C4-2B (cell line): ENCODE data around the gene PFKFB4.

Source experiments
- H3K27ac ChIP-seq: fragments of 450-650 bp; 2 replicates; pipeline ENCODE4 v1.5.1; 2017
- ZFX ChIP-seq: fragments of 450-650 bp; IDR thresholded peaks from 2 replicates; pipeline ENCODE4 v1.6.1; 2017
- TF ChIP-seq, protein P1 (sequence below): fragments of 450-650 bp; conservative IDR thresholded peaks from 2 replicates; pipeline ENCODE4 v1.5.1; 2017; ENCODE audit warnings: mild to moderate bottlenecking

PFKFB4 gene

DNA sequence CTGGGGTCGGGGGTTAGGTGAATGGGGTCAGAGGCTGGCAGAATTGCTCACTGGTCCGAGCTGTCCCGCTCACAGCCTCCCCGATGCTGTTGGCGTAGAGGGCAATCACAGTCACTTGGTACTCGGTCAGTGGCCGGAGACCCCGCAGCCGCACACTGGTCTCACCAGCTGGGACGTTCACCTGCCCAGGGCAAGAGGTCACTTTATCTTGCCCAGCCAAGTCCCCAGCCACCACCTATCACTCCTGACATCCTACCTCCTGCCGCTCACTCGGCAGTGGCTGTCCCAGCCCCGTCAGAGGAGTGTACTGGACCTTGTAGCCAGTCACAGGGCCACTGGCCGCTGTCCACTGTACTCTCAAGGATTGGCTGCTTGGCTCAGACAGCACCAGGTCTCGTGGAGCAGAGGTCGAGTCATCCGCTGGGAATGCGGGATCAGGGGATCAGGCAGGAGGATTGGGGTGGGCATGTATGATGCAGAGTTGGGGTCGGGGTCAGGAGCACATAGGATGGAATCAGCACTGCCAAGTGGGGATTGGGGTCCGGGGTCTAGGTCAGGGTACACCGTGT, 36.0 kb upstream of the PFKFB4 start:
- TF ChIP-seq, protein P1, sequence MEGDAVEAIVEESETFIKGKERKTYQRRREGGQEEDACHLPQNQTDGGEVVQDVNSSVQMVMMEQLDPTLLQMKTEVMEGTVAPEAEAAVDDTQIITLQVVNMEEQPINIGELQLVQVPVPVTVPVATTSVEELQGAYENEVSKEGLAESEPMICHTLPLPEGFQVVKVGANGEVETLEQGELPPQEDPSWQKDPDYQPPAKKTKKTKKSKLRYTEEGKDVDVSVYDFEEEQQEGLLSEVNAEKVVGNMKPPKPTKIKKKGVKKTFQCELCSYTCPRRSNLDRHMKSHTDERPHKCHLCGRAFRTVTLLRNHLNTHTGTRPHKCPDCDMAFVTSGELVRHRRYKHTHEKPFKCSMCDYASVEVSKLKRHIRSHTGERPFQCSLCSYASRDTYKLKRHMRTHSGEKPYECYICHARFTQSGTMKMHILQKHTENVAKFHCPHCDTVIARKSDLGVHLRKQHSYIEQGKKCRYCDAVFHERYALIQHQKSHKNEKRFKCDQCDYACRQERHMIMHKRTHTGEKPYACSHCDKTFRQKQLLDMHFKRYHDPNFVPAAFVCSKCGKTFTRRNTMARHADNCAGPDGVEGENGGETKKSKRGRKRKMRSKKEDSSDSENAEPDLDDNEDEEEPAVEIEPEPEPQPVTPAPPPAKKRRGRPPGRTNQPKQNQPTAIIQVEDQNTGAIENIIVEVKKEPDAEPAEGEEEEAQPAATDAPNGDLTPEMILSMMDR = no peak
- no peak for TF ChIP-seq ZFX
- no peak overlapping the region for H3K27ac ChIP-seq

DNA sequence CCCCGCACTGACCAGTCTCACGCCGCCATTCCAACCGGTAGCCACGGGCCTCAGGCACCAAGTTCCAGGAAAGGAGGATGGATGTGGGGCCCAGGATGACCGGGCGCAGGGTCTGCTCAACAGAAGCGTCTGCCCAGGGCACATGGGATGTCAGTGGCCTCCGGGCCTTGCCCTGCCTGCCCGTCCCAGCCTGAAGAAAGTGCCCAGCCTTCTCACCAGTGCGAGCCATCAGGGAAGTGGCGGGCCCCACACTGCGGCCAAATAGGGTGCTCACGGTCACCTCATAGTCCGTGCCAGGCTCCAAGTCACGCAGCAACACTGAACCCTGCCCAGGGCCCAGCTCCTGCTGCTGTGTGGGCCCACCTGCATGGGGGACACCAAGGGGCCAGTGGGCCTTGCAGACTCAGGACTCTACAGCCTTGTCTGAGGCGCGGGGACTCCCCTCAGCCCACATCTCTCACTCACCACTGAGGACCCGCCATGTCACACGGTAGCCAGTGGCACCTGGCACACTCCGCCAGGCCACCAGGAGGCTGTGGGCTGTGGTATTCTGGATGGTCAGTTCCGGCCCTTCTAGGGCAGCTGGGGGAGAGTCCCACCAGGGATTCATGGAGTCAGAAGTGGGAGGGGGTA, 35.4 kb upstream of the PFKFB4 start:
- H3K27ac ChIP-seq = no peak overlapping the region
- TF ChIP-seq, protein P1 = no peak
- no peak for TF ChIP-seq ZFX

DNA sequence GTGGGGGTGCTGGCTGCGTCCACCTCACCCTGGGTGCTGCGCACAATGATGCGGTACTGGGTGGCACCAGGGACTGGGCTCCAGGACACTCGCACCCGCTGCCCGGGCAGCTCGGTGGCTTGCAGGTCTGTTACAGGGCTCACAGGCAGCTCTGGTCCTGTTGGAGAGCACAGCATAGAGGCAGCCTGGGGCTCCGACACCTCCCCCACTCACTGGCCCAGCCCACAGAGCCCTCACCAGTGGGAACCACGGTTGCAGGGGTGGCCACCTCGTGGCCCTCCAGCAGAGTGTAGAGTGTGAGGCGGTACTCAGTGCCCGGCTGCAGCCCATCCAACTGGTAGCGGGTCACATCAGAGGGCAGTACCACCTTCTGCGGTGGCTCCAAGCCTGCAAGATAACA, 34.8 kb upstream of the PFKFB4 start:
- no peak overlapping the region for H3K27ac ChIP-seq

DNA sequence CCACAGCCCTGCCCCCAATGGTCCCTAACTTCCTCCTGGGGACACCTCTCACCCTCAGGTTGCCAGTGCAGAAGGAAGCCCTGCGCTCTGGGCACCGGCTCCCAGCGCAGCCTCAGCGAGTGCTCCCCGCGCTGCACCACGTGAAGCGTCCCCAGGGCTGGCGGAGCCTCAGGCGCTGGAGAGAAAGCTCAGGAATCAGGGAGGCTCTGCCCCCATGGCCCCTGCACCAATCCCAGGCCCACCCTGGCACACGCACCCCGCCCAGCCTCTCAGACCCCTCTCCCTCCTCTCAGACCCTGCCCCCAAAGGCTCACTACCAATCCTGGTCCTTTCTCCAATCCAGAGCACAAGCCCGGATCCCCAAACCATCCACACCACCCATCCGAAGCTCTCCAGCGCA, 31.6 kb upstream of the PFKFB4 start:
- TF ChIP-seq, protein P1 = no peak
- no peak for TF ChIP-seq ZFX
- H3K27ac ChIP-seq = no peak overlapping the region

More for the DNA sequence above, 34.8 kb upstream of the PFKFB4 start:
- no peak for TF ChIP-seq ZFX
- TF ChIP-seq, protein P1 = no peak

DNA sequence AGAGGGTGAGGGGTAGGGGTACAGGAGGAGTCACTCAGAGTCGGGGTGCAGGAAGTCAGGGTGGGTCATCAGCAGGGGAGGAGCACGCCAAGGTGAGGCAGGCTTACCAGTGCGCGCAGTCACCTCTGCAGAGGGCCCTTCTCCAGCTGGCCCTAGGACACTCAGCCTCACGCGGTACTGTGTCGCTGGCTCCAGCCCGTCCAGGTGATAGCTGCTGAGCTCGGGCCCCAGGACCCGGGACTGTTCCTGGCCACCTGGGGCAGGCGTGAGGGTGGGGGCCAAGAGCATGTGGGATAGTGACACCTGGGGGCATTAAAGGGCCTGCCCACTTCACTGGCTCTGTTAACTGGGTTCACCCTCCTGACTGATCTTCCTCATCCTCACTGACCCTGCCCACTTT, 31.1 kb upstream of the PFKFB4 start:
- TF ChIP-seq, protein P1 = no peak
- TF ChIP-seq ZFX = no peak
- no peak overlapping the region for H3K27ac ChIP-seq

DNA sequence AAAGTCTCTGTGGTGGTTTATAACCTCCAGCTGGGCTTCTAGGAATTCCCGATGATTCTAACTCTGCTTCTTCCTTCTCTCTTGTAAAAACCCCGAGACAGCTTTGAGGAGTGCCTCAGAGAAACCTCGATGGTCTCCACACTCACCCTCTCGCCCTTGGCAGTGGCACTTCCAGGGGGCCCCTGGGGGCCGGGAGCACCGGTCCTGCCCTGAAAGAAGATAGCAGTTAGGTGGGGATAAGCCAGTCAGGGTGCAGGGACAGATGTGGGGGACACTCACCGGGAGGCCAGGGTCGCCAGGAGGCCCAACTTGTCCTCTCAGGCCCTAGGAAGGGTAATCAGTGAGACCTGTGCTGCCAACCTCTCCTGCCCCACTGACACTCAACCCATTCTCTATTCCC, 28.8 kb upstream of the PFKFB4 start:
- no peak overlapping the region for H3K27ac ChIP-seq
- TF ChIP-seq, protein P1 = no peak

DNA sequence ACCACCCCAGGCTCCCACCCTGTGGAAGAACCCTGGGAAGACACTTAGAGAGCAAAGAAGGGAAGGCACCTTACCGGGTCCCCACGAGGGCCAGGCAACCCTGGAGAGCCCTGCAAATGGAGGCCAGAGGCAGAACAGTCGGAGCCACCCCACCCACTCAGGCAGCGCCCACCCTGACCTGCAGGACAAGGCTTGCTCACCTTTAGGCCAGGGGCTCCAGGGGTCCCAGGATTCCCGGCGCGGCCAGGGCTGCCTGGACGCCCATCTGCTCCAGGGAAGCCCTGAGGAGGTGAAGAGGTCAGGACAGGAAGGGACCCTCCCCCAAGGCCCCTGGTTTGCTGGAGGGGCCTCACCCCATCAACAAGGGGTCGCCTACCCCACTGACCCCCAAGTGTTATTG, 28.2 kb upstream of the PFKFB4 start:
- no peak overlapping the region for H3K27ac ChIP-seq
- TF ChIP-seq, protein P1 = no peak
- TF ChIP-seq ZFX = no peak
